ENCODE data around the gene KIAA1614.

DNA sequence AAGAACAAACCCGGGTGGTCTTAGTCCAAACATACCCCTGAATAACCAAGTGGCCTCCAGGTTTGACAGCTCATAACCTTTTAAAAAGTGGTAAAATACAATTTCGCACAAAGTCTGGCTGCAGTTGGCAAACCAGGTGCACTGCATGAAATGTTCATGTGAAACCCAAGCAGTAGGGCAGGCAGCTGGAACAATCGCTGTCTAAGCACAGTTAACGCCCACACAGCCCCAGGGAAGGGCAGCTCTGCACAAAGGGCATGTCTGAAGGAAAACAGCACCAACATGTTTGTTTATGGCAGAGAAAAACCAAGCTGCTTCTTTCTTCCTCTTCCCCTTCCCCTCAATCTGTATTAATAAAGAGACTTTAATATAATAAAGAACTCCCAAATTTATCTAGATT, 49.5 kb downstream of the KIAA1614 start:
- TF ChIP-seq, protein P1, sequence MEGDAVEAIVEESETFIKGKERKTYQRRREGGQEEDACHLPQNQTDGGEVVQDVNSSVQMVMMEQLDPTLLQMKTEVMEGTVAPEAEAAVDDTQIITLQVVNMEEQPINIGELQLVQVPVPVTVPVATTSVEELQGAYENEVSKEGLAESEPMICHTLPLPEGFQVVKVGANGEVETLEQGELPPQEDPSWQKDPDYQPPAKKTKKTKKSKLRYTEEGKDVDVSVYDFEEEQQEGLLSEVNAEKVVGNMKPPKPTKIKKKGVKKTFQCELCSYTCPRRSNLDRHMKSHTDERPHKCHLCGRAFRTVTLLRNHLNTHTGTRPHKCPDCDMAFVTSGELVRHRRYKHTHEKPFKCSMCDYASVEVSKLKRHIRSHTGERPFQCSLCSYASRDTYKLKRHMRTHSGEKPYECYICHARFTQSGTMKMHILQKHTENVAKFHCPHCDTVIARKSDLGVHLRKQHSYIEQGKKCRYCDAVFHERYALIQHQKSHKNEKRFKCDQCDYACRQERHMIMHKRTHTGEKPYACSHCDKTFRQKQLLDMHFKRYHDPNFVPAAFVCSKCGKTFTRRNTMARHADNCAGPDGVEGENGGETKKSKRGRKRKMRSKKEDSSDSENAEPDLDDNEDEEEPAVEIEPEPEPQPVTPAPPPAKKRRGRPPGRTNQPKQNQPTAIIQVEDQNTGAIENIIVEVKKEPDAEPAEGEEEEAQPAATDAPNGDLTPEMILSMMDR (IDR thresholded peaks at IDR 0.05; ENCODE audit: insufficient read depth, low read length) = no peak
- no peak for TF ChIP-seq GABPA (IDR thresholded peaks at IDR 0.05; ENCODE audit: low read depth)

Data from HL-60 (cell line).